ENCODE measurements around the gene TOB1. TPM values are rescaled to one million over a fixed set of nuclear protein-coding genes. Genes with fewer than 3 reads are reported as not detected.

TOB1 gene
- total RNA-seq, 4 donors from 2014 or later, result 130 to 156 (median 142) TPM

DNA sequence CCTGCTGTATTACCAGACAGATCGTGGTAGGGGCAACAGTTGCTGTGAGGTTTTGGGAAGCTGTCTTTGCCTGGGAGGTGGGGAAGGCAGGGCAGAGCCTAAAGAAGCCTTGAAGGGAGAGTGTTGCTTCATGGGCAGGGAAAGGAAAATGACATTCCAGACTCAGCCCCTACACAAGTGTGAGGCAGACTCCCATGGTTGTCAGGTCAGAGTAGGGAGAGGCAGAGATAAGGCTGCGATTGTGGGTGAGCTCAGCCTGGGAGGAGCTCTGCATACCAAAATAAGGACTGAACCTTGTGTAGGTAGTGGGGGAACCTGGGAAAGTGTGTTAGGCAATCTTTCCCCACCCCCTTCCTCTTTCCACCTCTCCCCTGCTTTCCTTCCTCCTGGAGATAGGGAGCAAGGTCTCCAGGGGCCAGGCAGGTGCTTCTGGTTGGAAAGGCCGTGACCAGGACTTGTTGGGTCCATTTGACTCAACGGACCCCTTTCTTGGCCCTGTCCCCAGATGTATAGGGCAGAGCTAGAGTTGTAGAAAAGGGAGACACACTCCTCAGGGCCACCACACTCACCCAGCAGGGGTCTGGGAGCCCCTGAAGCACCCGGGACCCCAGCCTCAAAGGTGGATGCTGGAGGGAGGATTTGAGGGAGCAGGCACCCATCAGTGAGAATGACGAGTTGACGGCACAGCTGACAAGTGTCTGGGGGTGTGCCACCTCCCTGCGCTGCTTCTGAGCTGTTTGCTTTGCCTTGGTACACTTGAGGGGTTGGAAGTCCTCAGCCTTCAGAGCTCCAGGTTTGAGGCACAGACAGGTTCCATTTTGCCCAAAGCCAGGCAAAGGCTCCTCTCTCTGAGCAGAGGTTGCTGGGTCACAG, 18.5 kb upstream of the TOB1 start:
- intact Hi-C loops (cut with DNase I; ENCODE audit: low total_unique reads), result no loop called here
- TF ChIP-seq, protein P1, sequence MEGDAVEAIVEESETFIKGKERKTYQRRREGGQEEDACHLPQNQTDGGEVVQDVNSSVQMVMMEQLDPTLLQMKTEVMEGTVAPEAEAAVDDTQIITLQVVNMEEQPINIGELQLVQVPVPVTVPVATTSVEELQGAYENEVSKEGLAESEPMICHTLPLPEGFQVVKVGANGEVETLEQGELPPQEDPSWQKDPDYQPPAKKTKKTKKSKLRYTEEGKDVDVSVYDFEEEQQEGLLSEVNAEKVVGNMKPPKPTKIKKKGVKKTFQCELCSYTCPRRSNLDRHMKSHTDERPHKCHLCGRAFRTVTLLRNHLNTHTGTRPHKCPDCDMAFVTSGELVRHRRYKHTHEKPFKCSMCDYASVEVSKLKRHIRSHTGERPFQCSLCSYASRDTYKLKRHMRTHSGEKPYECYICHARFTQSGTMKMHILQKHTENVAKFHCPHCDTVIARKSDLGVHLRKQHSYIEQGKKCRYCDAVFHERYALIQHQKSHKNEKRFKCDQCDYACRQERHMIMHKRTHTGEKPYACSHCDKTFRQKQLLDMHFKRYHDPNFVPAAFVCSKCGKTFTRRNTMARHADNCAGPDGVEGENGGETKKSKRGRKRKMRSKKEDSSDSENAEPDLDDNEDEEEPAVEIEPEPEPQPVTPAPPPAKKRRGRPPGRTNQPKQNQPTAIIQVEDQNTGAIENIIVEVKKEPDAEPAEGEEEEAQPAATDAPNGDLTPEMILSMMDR (IDR thresholded peaks at IDR 0.05), result no peak
- TF ChIP-seq POLR2A (IDR thresholded peaks at IDR 0.05), result no peak
- no peak overlapping the region for H3K4me3 ChIP-seq (ENCODE audit: low read depth, poor library complexity, severe bottlenecking)
- DNase-seq (ENCODE audit: low spot score in 2 of 2), result no peak
- 76 to 77% methylated on average over 8 of the region's 8 CpGs for WGBS, 2 donors

DNA sequence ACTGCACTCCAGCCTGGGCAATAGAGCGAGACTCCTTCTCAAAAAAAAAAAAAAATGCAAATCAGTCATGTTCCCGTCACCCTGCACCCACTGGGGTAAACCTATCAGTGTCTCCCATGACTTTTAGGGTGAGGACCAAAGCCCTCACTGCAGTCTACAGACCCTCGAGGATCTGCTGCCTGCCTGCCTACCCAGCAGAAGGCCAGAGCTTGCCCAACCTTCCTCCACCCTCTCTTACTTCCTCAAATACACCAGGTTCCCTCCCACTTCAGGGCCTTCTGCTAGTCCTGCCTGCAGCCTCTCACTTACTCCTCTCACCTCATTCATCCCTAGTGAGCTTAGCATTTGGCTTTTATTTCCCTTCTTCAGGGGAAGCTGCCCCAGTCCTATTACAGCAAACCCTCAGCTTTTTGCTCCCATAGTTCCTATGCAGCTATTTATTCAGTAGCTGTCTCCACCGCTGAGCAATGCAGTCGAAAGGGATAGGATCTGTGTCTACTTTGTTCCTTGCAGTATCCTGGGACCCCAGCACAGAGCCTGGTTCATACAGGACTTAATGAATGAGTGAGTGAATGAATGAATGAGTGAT, 17.8 kb upstream of the TOB1 start:
- no peak overlapping the region for H3K4me3 ChIP-seq (ENCODE audit: low read depth, poor library complexity, severe bottlenecking)
- WGBS, 2 donors, result 70 to 74% methylated on average over 5 of the region's 5 CpGs
- no peak for DNase-seq (ENCODE audit: low spot score in 2 of 2)
- intact Hi-C loops (cut with DNase I; ENCODE audit: low total_unique reads), result no loop called here
- TF ChIP-seq, protein P1 (IDR thresholded peaks at IDR 0.05), result no peak
- TF ChIP-seq POLR2A (IDR thresholded peaks at IDR 0.05), result no peak

DNA sequence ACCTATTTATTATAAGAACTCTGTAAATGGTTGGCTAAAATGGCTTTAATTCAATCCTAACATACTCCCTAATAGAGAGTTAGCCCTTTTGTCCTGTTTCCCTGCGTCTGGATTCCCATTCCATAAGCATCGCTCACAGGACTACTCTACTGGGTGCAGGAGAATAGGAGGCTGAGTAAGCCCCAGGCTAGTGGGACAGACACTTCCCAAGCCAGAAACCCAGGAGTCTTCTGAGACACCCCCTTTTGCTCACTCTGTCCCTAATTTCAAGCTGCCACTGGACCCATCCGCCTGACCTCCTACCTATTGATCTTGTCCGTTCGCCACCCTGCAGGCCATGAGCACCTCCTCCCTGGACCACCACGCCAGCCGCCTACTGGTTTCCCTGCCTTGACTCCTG, 16.7 kb upstream of the TOB1 start:
- no peak overlapping the region for H3K4me3 ChIP-seq (ENCODE audit: low read depth, poor library complexity, severe bottlenecking)
- intact Hi-C loops (cut with DNase I; ENCODE audit: low total_unique reads), result no loop called here
- TF ChIP-seq POLR2A (IDR thresholded peaks at IDR 0.05), result no peak
- TF ChIP-seq, protein P1 (IDR thresholded peaks at IDR 0.05), result no peak
- WGBS, 2 donors, result 85 to 88% methylated on average over 7 of the region's 7 CpGs
- DNase-seq (ENCODE audit: low spot score in 2 of 2), result no peak

DNA sequence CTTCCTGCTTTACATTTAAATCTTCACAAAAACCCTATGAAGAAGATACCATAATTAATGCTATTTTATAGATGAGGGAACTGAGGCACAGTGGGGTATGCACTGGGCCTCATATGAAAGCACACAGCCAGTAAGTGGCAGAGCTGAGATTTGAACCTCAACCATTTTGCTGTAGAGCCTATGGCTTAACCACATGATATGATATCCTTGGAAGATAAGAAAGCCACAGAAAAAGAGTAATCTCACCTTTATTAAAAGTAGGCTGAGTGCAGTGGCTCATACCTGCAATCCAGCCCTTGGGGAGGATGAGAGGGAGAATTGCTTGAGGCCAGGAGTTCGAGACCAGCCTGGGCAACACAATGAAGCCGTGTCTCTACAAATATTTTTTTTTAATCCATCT, 15.0 kb upstream of the TOB1 start:
- intact Hi-C loops (cut with DNase I; ENCODE audit: low total_unique reads), result no loop called here
- 89% methylated on average over 2 of the region's 2 CpGs for WGBS, 2 donors
- no peak for TF ChIP-seq POLR2A (IDR thresholded peaks at IDR 0.05)
- TF ChIP-seq, protein P1 (IDR thresholded peaks at IDR 0.05), result no peak
- no peak for DNase-seq (ENCODE audit: low spot score in 2 of 2)
- no peak overlapping the region for H3K4me3 ChIP-seq (ENCODE audit: low read depth, poor library complexity, severe bottlenecking)

DNA sequence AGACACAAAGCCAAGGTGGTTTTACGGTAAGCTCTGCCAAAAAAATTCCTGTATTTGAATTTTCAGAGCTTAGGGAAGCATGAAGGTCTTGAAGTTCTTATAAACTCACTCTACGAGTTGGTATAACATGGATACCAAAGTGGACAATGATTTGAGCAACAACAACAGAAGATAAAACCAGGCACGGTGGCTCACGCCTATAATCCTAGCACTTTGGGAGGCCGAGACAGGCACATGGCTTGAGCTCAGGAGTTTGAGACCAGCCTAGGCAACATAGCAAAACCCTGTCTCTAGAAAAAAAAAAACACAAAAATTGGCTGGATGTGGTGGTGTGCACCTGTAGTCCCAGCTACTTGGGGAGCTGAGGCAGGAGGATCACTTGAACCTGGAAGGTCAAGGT, 12.9 kb upstream of the TOB1 start:
- intact Hi-C loops (cut with DNase I; ENCODE audit: low total_unique reads), result no loop called here
- no peak overlapping the region for H3K4me3 ChIP-seq (ENCODE audit: low read depth, poor library complexity, severe bottlenecking)
- DNase-seq (ENCODE audit: low spot score in 2 of 2), result no peak
- no peak for TF ChIP-seq POLR2A (IDR thresholded peaks at IDR 0.05)
- TF ChIP-seq, protein P1 (IDR thresholded peaks at IDR 0.05), result no peak
- 92 to 94% methylated on average over 5 of the region's 5 CpGs for WGBS, 2 donors
